GM15510 (cell line): ENCODE data around the gene GRID1.

ENCODE experiments used
- POLR2A ChIP-seq: IDR thresholded peaks from 3 replicates; pipeline ENCODE4 v1.6.1; 2011; ENCODE audit warnings: borderline replicate concordance; ENCODE audit not compliant: insufficient read length; ENCODE audit errors: extremely low read depth

The GRID1 gene

GRCh38 chr10:86218842-86219241 lies 147.8 kb downstream of the GRID1 start:
- TF ChIP-seq POLR2A, result no peak

GRCh38 chr10:86218160-86218559 lies 148.4 kb downstream of the GRID1 start:
- TF ChIP-seq POLR2A, result no peak

GRCh38 chr10:86217371-86218080 lies 149.1 kb downstream of the GRID1 start:
- no peak for TF ChIP-seq POLR2A

- no peak for TF ChIP-seq POLR2A
Measured at GRCh38 chr10:86216886-86217285, 149.7 kb downstream of the GRID1 start.

GRCh38 chr10:86215712-86216111 lies 150.9 kb downstream of the GRID1 start:
- TF ChIP-seq POLR2A, result no peak

GRCh38 chr10:86215046-86215445 lies 151.5 kb downstream of the GRID1 start:
- no peak for TF ChIP-seq POLR2A

- TF ChIP-seq POLR2A, result no peak
Measured at GRCh38 chr10:86213148-86213547, 153.4 kb downstream of the GRID1 start.

- no peak for TF ChIP-seq POLR2A
Measured at GRCh38 chr10:86212391-86212700, 154.2 kb downstream of the GRID1 start.

GRCh38 chr10:86211691-86212390 lies 154.8 kb downstream of the GRID1 start:
- no peak for TF ChIP-seq POLR2A

- no peak for TF ChIP-seq POLR2A
Measured at GRCh38 chr10:86210416-86210815, 156.2 kb downstream of the GRID1 start.

- no peak for TF ChIP-seq POLR2A
Measured at GRCh38 chr10:86209726-86210125, 156.9 kb downstream of the GRID1 start.

GRCh38 chr10:86207226-86207625 lies 159.4 kb downstream of the GRID1 start:
- TF ChIP-seq POLR2A, result no peak

- TF ChIP-seq POLR2A, result no peak
Measured at GRCh38 chr10:86206240-86206579, 160.4 kb downstream of the GRID1 start.

GRCh38 chr10:86205306-86206239 lies 161.0 kb downstream of the GRID1 start:
- TF ChIP-seq POLR2A, result no peak
